Activated CD8-positive, alpha-beta memory T cell treated with anti-CD3 and anti-CD28 coated beads for 48 hours (primary cell): Measurements from ENCODE around the gene GIMAP5.

Experiments
- DNase-seq, 3 experiments: peaks; one replicate each; pipeline ENCODE4 v3.0.0-alpha.2; 2020; ENCODE audit warnings: low read depth in 2 of 3, low spot score in 2 of 3

GIMAP5 gene

DNA sequence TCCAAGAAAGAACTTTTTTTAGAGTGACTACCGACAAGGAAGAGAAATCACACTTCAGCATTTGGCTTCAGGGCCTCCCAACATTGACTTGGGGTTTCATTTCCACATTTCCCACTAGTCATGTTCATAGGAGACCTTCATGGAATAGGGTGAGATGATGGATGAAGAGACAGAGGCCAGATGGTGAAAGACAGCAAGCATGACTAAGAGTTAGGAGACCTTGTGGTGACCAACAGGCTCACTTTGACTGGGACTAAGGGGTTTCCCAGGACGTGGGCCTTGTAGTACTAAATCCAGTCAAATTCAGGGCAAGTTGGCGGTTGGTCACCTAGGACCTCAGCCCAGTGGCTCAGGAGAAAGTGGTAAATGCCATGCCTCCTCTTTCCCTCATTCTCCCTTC, 3.0 kb upstream of the GIMAP5 start:
- no peak for DNase-seq

DNA sequence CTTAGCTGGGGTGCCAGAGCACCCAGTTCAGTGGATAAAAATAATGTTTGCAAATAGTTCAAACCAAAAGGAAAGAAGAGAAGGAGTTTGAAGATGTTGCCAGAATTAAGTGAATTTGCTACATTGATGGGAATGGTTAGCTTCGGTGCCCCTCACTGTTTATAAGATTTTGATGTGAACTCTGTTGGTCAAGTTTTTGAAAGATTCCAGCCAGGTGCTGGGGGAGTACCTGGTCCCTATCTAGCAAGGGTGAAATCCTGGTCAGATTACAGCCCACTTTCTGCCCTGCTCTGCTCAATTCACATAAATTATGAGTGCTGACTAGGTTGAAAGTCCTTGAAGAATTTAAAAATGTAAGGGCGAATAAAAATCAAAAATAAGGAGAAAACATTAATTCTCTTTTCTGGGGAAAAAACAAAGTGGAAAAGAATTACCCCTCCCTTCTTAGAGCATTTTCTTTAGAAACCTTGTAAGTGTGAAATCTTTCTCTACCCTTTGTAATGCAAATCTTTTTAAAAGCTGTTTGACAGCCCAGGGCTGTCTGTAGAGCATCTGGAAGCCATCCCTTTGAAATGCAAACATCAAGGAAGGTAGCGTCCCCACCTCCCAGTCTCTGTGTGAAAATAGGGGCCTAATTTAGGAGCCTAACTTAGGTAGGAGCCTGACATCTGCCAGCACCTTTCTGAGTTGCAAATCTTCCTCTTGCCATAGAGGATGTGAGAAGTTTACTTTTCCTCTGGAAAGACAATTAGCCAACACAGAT, 1.4 kb upstream of the GIMAP5 start:
- no peak for DNase-seq

DNA sequence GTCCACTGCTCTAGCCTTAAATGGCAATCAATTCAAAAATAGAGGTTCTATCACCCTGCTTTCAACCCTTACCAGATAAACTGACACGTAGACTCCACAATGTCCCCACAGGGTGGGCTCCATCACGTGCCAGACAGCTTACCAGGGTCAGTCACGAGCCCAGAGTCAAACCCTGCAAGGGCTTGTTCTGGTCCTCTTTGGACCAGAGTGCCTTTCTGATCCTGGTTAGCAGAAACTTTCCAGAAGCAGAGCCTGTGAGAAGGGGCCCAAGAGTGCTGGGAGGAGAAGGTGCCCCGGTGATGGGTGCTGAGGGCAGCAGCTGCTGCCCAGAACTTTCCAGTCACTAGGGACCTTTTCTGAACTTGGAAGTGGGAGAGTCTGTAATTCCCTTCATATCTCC, 354 bp upstream of the GIMAP5 start:
- no peak for DNase-seq

DNA sequence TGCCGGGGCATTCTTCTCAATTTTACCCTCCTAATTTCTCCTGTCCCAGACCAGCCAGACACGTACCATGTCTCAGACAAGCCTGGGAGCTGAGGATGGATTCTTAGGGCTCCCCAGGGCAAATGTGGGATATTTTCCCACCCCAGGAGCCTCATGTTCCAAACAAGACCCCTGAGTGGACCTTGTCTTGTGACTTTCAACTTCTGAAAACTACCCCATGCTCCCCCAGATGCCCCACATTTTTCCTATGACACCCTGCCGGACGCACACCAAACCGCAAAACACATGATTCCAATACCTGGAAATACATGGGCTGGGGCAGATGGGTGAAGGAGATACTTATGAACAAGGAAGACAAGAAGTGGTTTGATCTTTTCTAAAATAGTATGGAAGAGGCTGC, 874 bp downstream of the GIMAP5 start:
- no peak for DNase-seq

DNA sequence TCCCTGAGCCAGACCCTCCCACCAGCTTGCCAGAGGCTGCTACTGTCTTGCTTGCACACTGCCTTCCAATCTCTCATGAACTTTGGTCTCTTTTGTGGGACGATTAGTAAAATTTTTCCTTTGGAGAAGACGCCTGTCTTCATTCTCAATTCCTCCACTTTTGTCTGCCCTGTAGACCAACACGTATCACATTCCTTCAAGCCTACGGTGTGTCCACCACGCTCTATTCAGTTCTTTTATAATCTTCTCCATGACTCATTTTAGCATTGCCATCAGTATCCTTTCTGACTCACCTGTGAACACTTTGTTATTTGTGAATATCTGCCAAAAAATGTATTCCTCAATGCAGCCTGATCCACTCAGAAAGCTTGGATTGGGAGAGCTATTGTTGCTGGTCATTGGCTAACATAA, 1.4 kb downstream of the GIMAP5 start:
- DNase-seq: no peak

DNA sequence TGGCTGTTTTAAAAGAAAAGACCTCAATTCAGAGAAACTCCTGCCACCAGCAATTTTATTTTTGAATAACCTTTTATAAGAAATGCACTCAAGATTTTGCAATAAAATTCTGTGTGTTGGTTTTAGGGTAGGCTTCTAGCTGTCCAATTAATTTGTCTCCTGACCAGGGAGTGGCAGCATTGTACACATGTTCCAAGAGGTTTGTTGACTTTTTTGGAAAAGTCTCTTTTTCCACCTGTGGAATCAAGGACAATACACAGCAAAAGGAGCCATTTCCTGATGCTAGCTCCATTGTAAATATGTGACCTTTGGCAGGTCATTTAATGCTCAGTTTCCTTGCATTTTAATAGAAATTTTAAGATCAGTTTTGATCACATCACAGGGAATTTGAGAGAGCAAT, 1.8 kb downstream of the GIMAP5 start:
- DNase-seq: no peak

DNA sequence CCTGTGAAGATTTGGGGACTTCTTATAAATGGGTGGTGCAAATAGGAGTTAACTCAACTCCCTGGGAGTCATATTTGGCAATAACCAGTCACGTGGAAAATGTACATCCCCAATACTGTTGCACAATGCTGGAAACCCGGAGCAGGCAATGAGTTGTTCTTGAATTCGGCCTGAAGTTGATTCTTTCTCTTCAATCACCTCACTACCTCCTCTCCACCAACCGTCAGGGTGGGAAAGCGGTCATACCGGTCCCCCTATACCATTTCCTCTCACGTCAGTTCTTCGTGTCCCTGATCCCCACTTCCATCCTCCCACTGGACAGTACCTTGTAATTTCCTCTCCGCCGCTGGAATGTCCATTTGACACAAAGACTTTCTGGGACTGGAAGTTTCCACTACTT, 2.8 kb downstream of the GIMAP5 start:
- DNase-seq: no peak

DNA sequence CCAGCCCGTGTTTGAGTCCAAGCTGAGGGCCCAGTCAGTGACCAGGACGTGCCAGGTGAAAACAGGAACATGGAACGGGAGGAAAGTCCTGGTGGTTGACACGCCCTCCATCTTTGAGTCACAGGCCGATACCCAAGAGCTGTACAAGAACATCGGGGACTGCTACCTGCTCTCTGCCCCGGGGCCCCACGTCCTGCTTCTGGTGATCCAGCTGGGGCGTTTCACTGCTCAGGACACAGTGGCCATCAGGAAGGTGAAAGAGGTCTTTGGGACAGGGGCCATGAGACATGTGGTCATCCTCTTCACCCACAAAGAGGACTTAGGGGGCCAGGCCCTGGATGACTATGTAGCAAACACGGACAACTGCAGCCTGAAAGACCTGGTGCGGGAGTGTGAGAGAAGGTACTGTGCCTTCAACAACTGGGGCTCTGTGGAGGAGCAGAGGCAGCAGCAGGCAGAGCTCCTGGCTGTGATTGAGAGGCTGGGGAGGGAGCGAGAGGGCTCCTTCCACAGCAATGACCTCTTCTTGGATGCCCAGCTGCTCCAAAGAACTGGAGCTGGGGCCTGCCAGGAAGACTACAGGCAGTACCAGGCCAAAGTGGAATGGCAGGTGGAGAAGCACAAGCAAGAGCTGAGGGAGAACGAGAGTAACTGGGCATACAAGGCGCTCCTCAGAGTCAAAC, 5.2 kb downstream of the GIMAP5 start:
- no peak for DNase-seq

DNA sequence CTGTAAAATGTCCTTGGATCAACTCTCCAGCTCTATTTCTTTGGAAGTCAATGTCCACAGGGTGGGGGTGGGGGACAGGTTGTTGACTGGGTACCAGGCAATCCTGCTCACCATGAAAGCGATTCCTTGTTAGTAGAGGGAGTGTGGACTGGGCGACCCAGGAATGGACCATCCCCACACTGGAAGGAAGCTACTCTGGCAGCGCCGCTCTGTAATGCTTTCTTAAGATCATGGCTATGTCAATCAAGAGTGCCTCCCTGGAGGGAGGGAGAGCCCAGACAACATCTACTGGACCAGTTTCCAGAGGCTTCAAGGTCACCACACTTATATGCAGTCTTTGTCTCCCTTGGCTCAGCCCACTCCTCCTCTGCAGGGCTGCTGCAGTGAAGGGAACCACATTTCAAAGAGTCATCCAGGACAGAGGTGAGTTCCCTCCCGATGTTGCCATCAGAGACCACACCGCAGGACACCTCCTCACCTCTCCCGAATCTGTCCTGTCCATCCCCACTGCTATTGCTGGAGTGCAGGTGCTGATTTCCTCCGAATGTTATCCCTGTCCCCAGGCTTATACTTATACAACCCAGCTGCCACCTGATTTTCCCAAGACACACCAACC, 6.9 kb downstream of the GIMAP5 start:
- DNase-seq: no peak

DNA sequence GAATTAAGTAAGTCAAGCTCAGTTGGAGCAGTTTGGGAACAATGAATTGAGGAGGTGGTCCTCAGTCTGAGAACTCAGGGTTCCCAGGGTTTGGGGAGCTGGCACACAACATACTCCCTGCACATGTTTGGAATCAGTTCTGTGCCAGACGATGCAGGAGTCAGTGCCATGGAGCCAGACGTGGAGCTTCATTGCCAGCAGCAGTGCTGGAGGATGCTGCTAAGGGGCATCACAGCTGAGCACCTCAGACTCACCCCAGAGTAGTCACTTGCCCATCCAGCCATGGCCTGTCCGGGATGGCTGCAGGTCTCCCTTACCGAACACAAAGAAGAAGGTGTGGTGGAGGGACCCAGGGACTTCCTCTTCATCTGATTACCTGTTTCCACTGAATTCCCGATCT, 7.9 kb downstream of the GIMAP5 start:
- DNase-seq: no peak

DNA sequence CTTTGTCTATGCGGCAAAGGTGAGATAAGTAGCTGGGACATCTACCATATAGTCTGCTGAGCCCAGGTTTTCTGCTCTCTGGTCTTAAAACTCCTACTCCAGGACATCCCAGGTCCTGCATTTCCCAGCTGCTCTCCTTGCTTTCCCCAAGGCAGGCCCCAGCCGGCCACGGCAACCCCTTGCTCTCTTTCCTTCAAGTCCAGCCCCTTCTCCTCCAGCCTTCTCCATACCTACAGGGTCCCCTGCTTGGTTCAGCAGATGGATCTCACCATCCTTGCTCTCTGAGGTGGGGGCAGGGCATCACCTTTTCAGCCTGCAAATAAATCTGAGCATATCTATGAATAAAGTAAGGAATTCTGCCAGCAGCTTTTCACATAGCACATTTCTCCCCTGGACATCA, 8.7 kb downstream of the GIMAP5 start:
- DNase-seq: no peak

DNA sequence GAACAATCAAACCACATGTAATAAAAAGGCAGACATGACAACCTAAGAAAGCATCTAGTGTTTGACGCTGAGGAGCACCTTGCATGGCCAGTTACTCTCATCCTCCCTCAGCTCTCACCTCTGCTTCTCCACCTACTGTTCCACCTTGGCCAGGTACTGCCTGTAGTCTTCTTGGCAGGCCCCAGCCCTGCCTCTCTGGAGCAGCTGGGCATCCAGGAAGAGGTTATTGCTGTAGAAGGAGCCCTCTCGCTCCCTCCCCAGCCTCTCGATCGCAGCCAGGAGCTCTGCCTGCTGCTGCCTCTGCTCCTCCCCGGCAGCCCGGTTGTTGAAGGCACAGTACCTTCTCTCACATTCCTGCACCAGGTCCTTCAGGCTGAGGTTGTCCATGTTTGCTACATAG, 9.7 kb downstream of the GIMAP5 start:
- DNase-seq: no peak

DNA sequence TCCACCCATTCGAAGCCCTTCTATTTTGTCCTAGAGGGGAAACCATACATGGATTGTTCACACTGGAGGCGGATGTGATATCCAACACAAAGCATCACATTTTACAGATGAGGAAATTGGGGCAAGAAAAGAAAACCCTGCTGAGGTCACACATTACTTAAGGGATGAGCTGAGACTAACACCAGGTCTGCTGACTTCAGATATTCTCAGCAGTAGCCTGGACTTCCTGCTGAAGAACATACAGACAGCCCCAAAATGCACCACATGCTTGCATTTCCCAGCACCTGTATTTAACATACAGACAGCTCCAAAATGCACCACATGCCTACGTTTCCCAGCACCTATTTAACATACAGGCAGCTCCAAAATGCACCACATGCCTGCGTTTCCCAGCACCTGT, 11.2 kb downstream of the GIMAP5 start:
- DNase-seq: no peak

DNA sequence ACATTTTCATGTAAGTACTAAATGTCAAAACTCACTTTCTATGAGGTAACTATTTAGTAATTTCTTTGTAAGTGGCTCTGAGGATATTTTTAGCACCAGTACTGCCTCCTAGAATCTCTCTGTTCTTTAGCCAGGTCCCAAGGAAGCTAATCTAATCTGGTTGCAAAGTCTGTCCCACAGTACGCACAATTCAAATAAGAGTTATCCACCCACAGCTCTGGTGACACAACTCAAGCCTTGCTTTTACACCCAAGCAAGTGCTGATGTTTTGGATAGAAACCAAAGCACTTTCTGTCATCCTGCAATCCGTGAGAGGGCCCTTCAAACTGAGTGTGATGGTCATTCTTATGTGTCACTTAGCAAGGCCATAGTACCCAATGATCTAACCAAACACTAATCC, 14.5 kb downstream of the GIMAP5 start:
- no peak for DNase-seq

DNA sequence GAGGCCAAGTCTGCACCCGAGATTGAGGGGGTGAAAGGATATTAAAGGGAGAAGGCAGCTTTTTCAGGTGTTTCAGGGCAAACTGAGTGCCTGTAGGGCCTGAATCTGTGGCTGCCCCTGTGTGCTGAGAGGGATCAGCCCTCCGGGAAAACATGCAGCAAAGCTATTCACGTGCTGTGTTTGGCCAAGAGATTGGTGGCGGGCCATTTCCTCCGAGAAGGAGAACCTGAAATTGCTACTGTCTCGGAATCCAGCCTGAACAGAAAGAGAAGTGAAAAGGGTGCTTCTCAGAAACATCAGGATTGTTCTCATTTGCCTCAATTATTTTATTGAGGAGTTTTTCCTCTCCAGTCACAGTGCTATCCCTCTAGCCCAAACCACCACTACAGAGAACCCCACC, 16.0 kb downstream of the GIMAP5 start:
- no peak for DNase-seq

DNA sequence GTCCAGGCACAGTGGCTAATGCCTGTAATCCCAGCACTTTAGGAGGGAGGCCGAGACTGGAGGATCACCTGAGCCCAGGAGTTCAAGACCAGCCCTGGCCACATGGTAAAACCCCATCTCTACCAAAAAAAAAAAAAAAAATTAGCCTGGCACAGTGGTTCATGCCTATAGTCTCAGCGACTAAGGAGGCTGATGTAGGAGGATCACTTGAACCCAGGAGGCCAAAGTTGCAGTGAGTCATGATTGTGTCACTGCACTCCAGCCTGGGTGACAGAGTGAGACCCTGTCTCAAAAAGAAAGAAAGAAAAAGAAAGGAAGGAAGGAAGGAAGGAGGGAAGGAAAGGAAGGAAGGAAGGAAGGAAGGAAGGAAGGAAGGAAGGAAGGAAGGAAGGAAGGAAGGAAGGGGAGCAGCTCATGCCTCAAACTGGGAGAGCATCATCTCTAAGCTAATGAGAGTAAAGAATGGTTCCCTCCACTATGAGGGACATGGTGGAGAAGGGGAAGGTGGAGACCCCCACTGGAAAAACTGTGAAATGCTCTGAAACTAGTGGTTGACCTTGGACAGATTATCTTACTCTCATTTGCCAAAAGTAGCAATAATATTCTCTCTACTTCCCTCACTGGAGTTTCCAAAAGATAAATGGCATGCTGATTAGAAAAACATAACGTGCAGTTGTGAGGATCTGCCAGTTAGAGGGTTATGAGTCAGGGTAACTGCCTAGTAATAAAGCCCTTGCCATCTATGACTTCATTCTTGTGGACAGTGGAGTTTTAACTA, 16.8 kb downstream of the GIMAP5 start:
- no peak for DNase-seq

DNA sequence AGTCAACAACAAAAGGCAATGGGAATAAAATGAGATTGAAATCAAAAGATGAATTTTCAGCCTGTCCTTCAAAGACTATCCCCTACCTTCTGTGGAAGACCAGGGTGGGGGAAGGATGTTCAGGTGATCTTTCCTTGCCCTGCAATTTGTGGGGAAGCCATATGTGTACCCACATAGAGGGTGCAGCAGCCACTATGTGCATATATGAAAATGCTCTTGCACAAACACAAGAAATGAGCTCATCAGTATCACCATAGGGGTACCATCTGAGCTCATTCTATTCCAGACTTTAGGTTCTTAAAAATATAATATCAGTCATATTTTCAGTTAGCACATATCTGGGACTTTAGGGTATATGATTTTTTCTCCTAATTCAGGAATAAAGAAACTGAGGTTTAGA, 17.7 kb downstream of the GIMAP5 start:
- DNase-seq: no peak

DNA sequence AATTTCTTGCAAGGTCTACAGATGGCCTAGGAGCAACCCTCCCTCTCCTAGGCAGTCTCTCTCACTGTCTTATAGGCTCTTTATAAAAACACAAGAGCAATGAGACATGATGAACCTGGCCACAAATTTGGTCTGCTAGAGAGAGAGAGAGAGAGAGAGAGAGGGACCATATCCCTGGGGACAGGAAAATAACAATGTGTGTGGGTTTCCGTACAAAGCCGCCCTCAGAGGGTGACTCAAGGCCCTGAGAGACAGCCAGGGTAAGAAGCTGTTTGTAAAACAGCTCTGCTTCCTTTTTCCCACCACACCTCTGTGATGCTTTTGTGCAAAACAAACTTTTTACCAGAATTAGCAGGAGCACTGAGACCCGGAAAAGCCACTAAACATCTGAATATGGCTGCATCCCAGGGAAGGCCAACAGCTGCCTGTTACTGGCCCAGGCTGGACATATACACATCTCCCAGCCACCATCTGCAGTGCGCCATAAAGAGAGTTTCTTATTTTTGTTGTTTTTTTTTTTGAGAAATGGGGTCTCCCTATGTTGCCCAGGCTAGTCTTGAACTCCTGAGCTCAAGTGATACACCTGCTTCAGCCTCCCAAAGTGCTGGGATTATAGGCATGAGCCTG, 18.4 kb downstream of the GIMAP5 start:
- no peak for DNase-seq

DNA sequence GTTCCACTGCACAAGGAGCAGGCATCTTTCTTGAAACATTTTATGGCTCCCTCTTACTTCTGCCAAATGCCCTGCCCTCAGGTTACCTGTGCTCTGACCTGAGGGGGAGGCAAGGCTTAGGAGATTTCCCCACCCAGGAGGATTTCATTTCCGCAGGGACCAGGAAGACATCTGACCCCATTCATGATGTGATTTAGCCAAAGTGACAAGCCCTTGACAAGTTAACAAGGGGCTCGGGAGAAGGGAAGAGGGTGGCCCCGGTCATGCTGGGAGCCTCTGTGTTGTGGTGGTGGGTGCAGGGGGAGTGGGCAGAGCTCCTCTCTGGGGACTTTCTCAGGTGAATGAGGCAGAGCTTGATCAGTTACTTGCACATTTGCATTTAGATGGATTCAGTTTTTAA, 18.9 kb downstream of the GIMAP5 start:
- DNase-seq: no peak

DNA sequence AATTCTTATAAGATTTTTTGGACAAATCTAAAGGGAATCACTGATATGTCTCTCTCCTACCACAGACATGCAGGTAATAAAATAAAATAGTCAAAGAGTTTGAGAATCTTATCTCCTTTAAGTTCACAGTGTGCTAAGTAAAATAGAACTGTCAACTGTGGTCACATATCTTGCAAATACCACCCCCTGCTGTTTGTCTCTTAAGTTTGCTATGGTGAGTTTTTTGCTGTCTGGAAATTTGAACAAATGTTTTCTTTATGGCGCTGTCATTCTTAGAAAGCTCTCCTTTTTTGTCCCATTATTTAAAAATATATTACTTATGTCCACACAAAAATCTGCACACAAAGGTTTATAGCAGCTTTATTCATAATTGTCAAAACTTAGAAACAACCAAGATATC, 19.6 kb downstream of the GIMAP5 start:
- DNase-seq: no peak

DNA sequence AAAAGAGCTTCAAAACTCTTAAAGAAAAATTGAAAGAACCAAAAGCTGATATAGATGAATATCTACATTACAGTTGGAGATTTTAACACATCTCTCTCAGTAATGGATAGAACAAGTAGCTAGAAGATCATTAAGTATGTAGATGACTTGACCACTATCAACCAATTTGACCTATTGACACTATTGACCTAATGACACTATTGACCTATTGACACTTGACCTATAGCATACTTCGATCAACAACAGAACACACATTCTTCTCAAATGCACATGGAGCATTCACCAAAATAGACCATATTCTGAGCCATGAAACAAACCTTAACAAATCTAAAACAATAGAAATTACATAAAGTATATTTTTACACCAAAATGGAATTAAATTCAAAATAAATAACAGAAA, 22.3 kb downstream of the GIMAP5 start:
- no peak for DNase-seq
